HG03097 (cell line): ENCODE data around the gene CCL18.
A peak's percentile ranks its signal among the peaks of the same experiment; 100 is the strongest.
"Not testable (repeated sequence)": the region's sequence is repeated elsewhere in the genome, so short reads cannot be mapped to it uniquely, and the experiment has no call there.

Experiments
- ATAC-seq: cut with Tn5 transposase; IDR thresholded peaks from one replicate; pipeline ENCODE4 v1.9.1; 2021; ENCODE audit not compliant: unreplicated experiment, low FRiP score

Gene CCL18

DNA sequence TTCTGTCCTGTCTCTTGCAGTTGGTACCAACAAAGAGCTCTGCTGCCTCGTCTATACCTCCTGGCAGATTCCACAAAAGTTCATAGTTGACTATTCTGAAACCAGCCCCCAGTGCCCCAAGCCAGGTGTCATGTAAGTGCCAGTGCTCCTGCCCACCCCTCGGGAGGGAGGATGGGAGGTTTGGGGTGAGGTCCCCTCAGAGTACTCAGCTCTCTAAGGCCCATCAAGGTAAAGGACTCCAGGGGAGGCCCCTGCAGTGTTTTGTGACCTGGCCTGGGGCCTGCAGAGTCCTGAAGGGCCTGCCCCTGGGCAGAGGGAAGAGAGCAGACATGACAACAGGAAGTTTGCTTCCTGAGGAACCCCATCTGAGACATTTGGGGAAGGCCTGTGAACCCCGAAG is 6.4 kb downstream of the CCL18 start:
- no peak for ATAC-seq

DNA sequence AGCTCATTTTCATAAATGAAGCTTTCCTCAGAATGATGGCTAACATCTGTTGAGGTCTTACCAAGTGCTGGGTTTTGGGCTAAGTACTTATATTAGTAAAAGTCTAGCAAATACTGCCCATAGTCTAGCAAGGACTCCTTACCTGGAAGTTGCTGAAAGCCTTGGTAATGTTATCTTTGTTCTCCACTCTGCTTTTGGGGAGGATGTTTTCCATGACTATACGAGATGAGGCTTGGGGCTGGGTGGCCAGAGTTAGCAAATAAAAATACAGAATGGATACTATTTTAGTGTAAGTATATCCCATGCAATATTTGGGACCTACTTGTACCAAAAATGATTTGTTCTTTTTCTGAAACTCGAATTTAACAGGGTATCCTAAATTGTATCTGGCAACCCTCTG is 7.7 kb downstream of the CCL18 start:
- ATAC-seq: no peak

DNA sequence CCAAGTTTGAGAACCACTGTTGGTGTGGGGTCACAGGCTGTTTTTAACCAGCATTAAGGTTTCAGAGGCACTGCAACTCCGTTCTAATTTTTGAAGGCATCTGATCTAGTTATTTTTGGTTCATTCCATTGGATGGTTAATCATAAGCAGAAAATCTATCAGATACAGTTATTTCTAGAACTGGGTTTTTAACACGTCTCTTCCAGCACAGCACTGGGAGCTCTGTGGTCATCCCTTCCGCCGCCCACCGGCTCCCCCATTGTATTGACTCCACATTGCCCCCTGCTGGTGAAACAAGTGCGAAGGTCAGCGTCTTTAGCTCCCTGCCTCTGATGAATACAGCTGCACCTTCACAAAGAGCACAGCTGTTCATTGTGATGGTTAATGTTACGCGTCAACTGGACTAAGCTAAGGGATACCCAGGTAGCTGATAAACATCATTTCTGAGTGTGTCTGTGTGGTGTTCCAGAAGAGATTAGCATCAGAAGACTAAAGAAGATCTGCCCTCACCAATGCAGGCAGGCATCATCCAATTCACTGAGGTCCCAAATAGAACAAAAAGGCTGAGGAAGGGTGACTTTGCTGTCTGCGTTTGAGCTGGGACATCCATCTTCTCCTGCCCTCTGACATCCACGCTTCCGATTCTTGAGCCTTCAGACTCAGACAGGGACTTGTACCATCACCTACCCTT is 8.5 kb downstream of the CCL18 start:
- no peak for ATAC-seq

DNA sequence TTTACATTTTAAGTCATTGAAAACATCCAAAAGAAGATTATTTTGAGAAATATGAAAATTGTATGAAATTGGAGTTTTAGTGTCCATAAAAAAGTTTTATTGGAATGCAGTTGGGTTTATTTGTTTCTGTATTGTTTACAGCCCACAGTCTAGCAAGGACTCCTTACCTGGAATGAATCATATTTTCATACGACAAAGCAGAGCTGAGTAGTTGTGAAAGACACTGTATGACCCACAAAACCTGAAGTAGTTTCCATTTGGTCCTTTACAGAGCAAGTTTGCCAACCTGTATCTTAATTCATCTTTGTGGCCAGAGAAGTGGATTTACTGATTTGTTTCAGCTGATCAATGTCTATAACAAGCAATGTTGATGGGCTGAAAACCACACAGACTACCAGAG is 10.3 kb downstream of the CCL18 start:
- ATAC-seq: no peak

- ATAC-seq: peak; percentile 25
Measured at GRCh38 chr17:36081681-36082471, 17.8 kb downstream of the CCL18 start.

- peak; percentile 42 for ATAC-seq
Measured at GRCh38 chr17:36082482-36083120, 18.5 kb downstream of the CCL18 start.

GRCh38 chr17:36083691-36084090 is 19.6 kb downstream of the CCL18 start:
- not testable (repeated sequence) for ATAC-seq

GRCh38 chr17:36085765-36086164 is 21.7 kb downstream of the CCL18 start:
- no peak for ATAC-seq

DNA sequence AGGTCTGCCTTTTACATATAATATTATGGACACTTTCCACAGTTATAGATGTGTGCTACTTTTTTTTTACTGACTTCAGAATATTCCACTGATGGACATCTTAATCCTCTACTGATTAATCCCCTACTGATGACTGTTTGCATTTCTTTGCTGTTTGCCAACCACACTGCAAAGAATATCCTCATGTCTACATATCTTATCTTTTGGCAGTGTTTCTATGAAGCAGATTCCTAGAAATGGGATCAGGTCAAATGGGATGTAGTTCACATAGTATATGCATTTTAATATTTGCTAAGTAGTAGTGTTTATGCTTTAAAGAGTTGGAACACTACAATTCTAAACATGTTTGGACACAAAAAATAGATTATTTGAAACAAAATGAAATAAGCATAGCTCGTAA is 22.7 kb downstream of the CCL18 start:
- no peak for ATAC-seq

DNA sequence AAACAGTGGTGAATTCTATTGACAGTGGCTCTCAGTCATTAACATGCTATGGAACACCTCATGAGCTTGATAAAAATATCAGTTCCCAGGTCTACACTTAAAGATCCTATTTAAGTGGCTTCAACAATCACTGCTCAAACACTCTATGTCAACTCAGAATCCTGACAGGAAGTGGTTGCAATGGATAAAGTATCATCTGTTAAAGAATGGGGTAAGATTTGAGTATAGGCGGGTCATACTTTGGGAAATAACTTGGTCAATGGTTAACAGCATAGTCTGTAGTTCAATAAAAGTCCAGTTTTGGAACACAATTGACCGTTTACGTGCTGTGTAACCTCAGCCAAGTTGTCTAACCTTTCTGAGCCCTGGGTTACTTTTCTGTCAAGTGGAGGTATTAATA is 23.4 kb downstream of the CCL18 start:
- not testable (repeated sequence) for ATAC-seq

GRCh38 chr17:36087897-36088572 is 24.0 kb downstream of the CCL18 start:
- not testable (repeated sequence) for ATAC-seq

- no peak for ATAC-seq
Measured at GRCh38 chr17:36088670-36089338, 24.7 kb downstream of the CCL18 start.

DNA sequence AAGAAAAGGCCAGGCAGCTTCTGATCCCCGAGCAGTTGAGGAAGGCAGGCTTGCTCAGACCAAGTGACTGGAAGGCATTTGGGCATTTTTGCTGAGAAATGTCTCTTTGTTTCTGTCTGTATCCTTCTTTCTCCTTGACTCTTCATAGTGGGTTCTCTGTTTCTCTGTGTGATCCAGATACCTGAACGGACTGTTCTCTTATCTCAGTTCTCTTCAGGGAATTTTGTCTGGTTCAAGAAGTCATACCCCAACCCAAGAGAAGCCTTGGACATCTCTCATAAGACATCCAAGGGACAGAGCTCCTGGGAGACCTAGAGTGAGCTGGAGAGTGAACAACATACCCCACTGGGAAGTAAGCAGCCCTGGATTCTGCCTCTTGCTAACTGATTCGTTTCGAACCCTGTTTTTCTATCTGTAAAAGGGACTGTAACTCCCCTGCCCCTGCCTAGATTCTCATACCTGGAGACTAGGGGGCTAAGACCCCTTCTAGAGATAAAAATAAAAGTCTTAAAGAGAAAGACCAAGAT is 25.3 kb downstream of the CCL18 start:
- no peak for ATAC-seq

DNA sequence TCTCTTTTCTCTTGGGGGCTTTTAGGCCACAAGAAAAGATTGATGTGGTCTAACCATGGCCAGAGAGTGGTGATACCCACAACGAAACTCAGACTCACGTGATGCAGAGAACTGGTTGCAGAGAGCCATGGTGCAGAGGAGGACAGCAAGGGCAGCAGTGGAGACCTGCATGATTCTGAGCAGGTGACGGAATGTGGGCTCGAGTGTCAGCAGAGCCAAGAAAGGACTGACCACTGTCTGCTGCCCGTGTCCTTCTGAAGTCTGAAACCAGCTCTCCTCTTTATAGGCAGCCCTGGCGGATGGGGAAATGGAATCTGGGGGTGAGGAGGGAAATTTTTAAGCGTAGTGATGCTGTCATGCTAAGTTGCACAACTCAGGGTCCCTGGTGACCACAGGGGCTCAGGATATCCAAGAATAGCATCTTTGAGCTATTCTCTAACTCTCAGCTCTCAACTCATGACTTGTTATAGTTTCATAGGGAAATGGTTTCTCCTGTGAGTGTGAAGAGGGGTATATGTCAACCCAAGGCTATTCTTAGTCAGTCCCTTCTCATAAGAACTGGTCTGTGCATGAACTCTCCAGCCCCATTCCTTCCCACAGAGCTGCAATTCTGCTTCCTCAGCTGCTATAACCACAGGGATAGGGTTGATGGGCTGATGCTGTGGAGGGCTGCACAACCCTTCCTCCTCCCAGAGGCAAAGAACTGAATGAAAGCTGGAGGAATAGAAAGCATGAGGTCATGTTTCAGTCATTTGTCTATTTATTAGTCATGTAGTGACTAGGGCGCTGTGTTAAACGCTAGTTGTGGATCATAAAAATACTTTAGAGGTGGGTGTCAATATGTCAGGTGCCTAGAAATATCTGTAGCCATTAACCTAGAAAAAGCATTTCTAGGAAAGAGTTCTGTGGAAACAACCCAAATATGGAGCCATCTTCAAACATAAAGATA is 26.1 kb downstream of the CCL18 start, which contains the start of gene CCL3:
TSS of gene CCL3 (minus strand) at position 256 of the 949 bp plus-strand sequence. CDS start at position 171, 85 bp downstream.
- peak; percentile 67 for ATAC-seq

DNA sequence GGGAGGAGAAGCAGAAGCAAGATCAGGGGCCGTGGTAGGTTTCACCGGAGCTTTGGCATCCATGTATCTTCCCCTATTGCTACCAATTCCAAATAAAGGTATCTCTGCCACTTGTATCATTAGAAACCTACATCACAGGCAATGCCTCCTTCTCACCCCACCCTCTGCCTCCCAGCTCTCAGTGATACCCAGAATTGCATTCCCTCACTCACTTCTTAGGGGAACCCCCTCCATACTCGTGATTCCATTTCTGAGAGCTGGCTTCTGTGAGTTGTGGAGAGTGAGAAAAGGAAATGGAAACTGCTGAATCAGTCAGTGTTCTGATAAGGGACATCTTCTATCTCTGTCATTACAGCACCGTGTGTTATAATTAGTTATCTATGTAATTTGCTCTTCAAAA is 28.2 kb downstream of the CCL18 start:
- ATAC-seq: no peak

- ATAC-seq: not testable (repeated sequence)
Measured at GRCh38 chr17:36092715-36093114, 28.6 kb downstream of the CCL18 start.

DNA sequence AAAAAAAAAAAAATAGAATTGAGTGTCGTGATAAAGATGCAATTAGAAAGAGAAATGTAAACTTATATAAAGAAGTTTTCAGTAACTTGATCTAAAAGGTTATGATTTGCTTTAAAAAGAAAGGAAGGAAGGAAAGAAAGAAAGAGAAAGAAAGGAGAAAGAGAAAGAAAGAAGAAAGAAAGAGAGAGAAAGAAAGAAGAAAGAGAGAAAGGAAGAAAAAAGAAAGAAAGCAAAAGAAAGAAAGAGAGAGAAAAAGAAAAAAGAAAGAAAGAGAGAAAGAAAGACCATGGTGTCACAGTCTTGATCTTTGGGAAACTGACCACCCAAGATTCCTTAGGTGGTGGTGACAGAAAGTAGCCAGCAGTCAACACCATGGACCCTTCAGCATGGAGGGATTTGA is 30.2 kb downstream of the CCL18 start:
- ATAC-seq: no peak

GRCh38 chr17:36094746-36095145 is 30.7 kb downstream of the CCL18 start:
- ATAC-seq: no peak

DNA sequence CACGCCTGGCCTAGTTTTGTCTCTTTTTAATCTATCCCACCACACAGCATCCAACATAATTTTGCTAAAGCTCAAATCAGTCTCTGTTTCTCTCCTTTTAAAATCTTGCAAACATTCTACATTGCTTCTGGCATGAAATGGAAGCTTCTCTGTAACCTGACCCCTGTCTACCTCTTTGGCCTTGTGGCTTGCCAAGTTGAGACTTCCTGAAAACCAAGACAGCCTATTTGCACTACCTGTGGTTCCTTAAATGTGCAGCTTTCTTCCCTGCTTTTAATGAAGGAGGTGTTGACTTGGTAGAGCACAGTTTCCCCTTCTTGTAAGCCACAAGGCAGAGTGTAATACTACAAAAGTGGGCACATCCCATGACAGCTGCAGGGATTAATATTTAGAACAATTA is 31.9 kb downstream of the CCL18 start:
- no peak for ATAC-seq
